Endothelial cell of umbilical vein (primary cell): Measurements from ENCODE around the gene ALDH3A2. TPM values are rescaled to one million over a fixed set of nuclear protein-coding genes. Genes with fewer than 3 reads are reported as not detected.

Experiments
- BruUV-seq: library from RNA; stranded (reverse); fragments of 400-500 nt; replicated peaks from 2 replicates; lab custom pipeline; 2021; lab: Mats Ljungman, UMichigan
- CTCF ChIA-PET: fragments of 300-600, 350-600 bp; sonication (Branson Sonifier 250); formaldehyde crosslinking; loops from one replicate; lab custom pipeline; 2021; ENCODE audit warnings: antibody characterized with exemption, inconsistent platforms; lab: Charles Lee
- POLR2A ChIA-PET: fragments of 300-600, 350-600 bp; sonication (Branson Sonifier 250); formaldehyde crosslinking; loops from one replicate; lab custom pipeline; 2021; ENCODE audit warnings: antibody characterized with exemption, inconsistent platforms; lab: Charles Lee
- DNase-seq: peaks from one replicate; pipeline ENCODE4 v3.0.0-alpha.2; 2011; ENCODE audit warnings: low read depth, low spot score
- FAIRE-seq: peaks from 2 replicates; lab custom pipeline; 2011; peaks lifted over from hg19 to GRCh38; lab: Jason Lieb, UNC
- H2AFZ ChIP-seq: 2 replicates; pipeline ENCODE4 v1.6.0; 2012; ENCODE audit warnings: low read depth, low read length, control low read depth, inconsistent platforms
- H3K27ac ChIP-seq: 2 replicates; pipeline ENCODE4 v1.5.1; 2011; ENCODE audit warnings: low read depth, mild to moderate bottlenecking, control low read depth, low read length, moderate library complexity; ENCODE audit not compliant: insufficient read depth
- H3K27me3 ChIP-seq, 2 experiments: 2 replicates each; pipeline versions ENCODE4 v1.6.0 to v1.6.1; 2011; ENCODE audit warnings: low read length in 2 of 2, mixed read lengths in 1 of 2; ENCODE audit not compliant: control insufficient read depth in 2 of 2, insufficient read depth in 2 of 2
- H3K36me3 ChIP-seq, 2 experiments: 2 replicates in 1 of 2; 3 replicates in 1 of 2; pipeline ENCODE4 v1.5.1; 2011; ENCODE audit warnings: low read length in 2 of 2, mild to moderate bottlenecking in 1 of 2, moderate library complexity in 1 of 2; ENCODE audit not compliant: control insufficient read depth in 2 of 2, insufficient read depth in 2 of 2; ENCODE audit errors: extremely low read depth in 1 of 2
- H3K4me1 ChIP-seq: 3 replicates; pipeline ENCODE4 v1.5.1; 2011; ENCODE audit warnings: mild to moderate bottlenecking, low read length; ENCODE audit not compliant: control insufficient read depth, insufficient read depth; ENCODE audit errors: extremely low read depth
- H3K4me2 ChIP-seq: 2 replicates; pipeline ENCODE4 v1.6.1; 2011; ENCODE audit warnings: low read length, control low read depth, mixed read lengths; ENCODE audit not compliant: insufficient read depth
- H3K4me3 ChIP-seq, 3 experiments: fragments of 200-600 bp in 1 of 3; sonication (generic), shearing (Covaris generic) in 1 of 3; replicated peaks in 1 of 3; 2 replicates each; pipeline ENCODE4 v1.5.1; 2011 to 2016; ENCODE audit warnings: control low read depth in 3 of 3, low read length in 3 of 3, mild to moderate bottlenecking in 2 of 3, inconsistent platforms in 1 of 3, low read depth in 1 of 3, moderate library complexity in 1 of 3; ENCODE audit not compliant: insufficient read depth in 1 of 3
- H3K79me2 ChIP-seq: 2 replicates; pipeline ENCODE4 v1.6.0; 2012; ENCODE audit warnings: low read length, inconsistent platforms; ENCODE audit not compliant: control insufficient read depth, insufficient read depth
- H3K9ac ChIP-seq: replicated peaks from 2 replicates; pipeline ENCODE3; 2011; ENCODE audit warnings: low read length, control low read depth; ENCODE audit not compliant: insufficient read depth; ENCODE audit errors: extremely low read depth
- H3K9me1 ChIP-seq: replicated peaks from 3 replicates; pipeline ENCODE4 v1.6.0; 2011; ENCODE audit warnings: mild to moderate bottlenecking, low read length; ENCODE audit not compliant: control insufficient read depth, insufficient read depth; ENCODE audit errors: extremely low read depth
- H3K9me3 ChIP-seq: replicated peaks from 2 replicates; pipeline ENCODE4 v1.5.1; 2012; ENCODE audit warnings: low read length, inconsistent platforms; ENCODE audit not compliant: control insufficient read depth, insufficient read depth
- H4K20me1 ChIP-seq: replicated peaks from 2 replicates; pipeline ENCODE3; 2011; ENCODE audit warnings: mild to moderate bottlenecking, low read length; ENCODE audit not compliant: control insufficient read depth, insufficient read depth; ENCODE audit errors: extremely low read depth
- CTCF ChIP-seq, 2 donors: IDR thresholded peaks; 1 replicate in 1 of 2; 2 replicates in 1 of 2; pipeline ENCODE4 v1.5.1; 2011; ENCODE audit warnings: low read length in 2 of 2, mild to moderate bottlenecking in 2 of 2, moderate library complexity in 2 of 2, control low read depth in 1 of 2, inconsistent platforms in 1 of 2, low read depth in 1 of 2; ENCODE audit not compliant: insufficient read depth in 1 of 2; ENCODE audit errors: extremely low read depth in 1 of 2
- EZH2 ChIP-seq: IDR thresholded peaks from 2 replicates; pipeline ENCODE4 v1.6.1; 2012; ENCODE audit warnings: borderline replicate concordance, low read depth, mild to moderate bottlenecking, moderate library complexity, low read length, inconsistent platforms; ENCODE audit not compliant: severe bottlenecking
- FOS ChIP-seq: IDR thresholded peaks from 2 replicates; pipeline ENCODE4 v1.6.1; 2011; ENCODE audit warnings: mild to moderate bottlenecking, low read length, moderate library complexity, borderline replicate concordance; ENCODE audit not compliant: insufficient read depth
- GATA2 ChIP-seq: IDR thresholded peaks from 2 replicates; pipeline ENCODE4 v1.7.0; 2011; ENCODE audit warnings: low read depth, mild to moderate bottlenecking, moderate library complexity, mixed read lengths, low read length; ENCODE audit not compliant: insufficient read length, insufficient read depth
- JUN ChIP-seq: IDR thresholded peaks from 2 replicates; pipeline ENCODE4 v1.6.1; 2011; ENCODE audit warnings: borderline replicate concordance, low read depth; ENCODE audit not compliant: insufficient read length, insufficient read depth
- MAX ChIP-seq: IDR thresholded peaks from 2 replicates; pipeline ENCODE4 v1.6.1; 2011; ENCODE audit not compliant: insufficient read depth, insufficient read length
- MYC ChIP-seq: IDR thresholded peaks from one replicate; pipeline ENCODE4 v1.6.1; 2011; ENCODE audit warnings: mild to moderate bottlenecking, low read depth, low read length
- POLR2A ChIP-seq: IDR thresholded peaks from 2 replicates; pipeline ENCODE4 v1.6.1; 2012; ENCODE audit warnings: low read depth, mild to moderate bottlenecking, control low read depth, low read length
- POLR2AphosphoS5 ChIP-seq: IDR thresholded peaks from 2 replicates; pipeline ENCODE4 v1.6.1; 2012; ENCODE audit warnings: low read depth, mild to moderate bottlenecking, control low read depth, low read length, moderate library complexity; ENCODE audit not compliant: insufficient read depth
- dilution Hi-C: fragments of 300-500 bp; cut with MboI; formaldehyde crosslinking; loops from one replicate; pipeline ENCODE4 v1.15.0; 2019; ENCODE audit warnings: low sequenced_read_pairs; ENCODE audit not compliant: extremely low pct_ligation_motif_present
- intact Hi-C: fragments of 100-400 bp; cut with micrococcal nuclease; formaldehyde crosslinking; loops from one replicate; pipeline ENCODE4 v1.10.0; 2022
- polyA plus RNA-seq, 4 experiments: library from polyadenylated mRNA; depleted of rRNA in 3 of 4; stranded (reverse) in 3 of 4; unstranded in 1 of 4; fragments of >200 nt; gene quantifications; 2 replicates each; pipeline versions ENCODE4 v1.2.1 to v1.2.3, GENCODE V29; 2011 to 2012; ENCODE audit warnings: missing spikeins in 1 of 4
- total RNA-seq: library from RNA; stranded (reverse); gene quantifications from 2 replicates; pipeline ENCODE4 v1.2.3, GENCODE V29; 2021

The ALDH3A2 gene
- total and polyA plus RNA-seq, 2 donors (not counting 3 experiments of a cell fraction or from before 2014, with no cell fraction given): 16.7 to 36.5 TPM

GRCh38 chr17:19677736-19678379 lies 29.3 kb downstream of the ALDH3A2 start:
- H3K79me2 ChIP-seq: no peaks in the 10 kb centered on the region
- DNase-seq (no peak), FAIRE-seq (no peak)
- TF ChIP-seq MAX (no peak), POLR2A (no peak), GATA2 (no peak), JUN (no peak), EZH2 (no peak), POLR2AphosphoS5 (no peak), FOS (no peak), CTCF (IDR thresholded peaks at IDR 0.05; ENCODE audit: extremely low read depth in 1 of 2, insufficient read depth in 1 of 2, low read depth in 1 of 2, low read length in 2 of 2) (no peak), MYC (no peak)
- no peaks in the 10 kb centered on the region for H3K27me3 ChIP-seq
- BruUV-seq: no TSS peak
- peaks cover 2 to 7% of the 10 kb centered on the region in 2 experiments for H3K36me3 ChIP-seq
- dilution Hi-C loops (no loop called here), intact Hi-C loops (no loop called here)
- no peaks in the 10 kb centered on the region for H3K4me1 ChIP-seq
- POLR2A ChIA-PET: no interaction called here
- no peak overlapping the region for H2AFZ ChIP-seq
- H3K4me2 ChIP-seq: no peak overlapping the region
- H3K27ac ChIP-seq: no peak overlapping the region
- H3K4me3 ChIP-seq: no peak overlapping the region
- H3K9ac ChIP-seq: no peak overlapping the region
- H3K9me1 ChIP-seq: no peaks in the 10 kb centered on the region
- H4K20me1 ChIP-seq: no peaks in the 10 kb centered on the region
- CTCF ChIA-PET: no interaction called here
- H3K9me3 ChIP-seq: no peaks in the 10 kb centered on the region
